GM19372 (cell line): ENCODE data around the gene RNF166.
A peak's percentile ranks its signal among the peaks of the same experiment; 100 is the strongest.

Experiments used
- ATAC-seq: cut with Tn5 transposase; IDR thresholded peaks from one replicate; pipeline ENCODE4 v1.9.1; 2021; ENCODE audit warnings: mild to moderate bottlenecking, low read depth, moderate library complexity; ENCODE audit not compliant: unreplicated experiment

Gene RNF166, protein sequence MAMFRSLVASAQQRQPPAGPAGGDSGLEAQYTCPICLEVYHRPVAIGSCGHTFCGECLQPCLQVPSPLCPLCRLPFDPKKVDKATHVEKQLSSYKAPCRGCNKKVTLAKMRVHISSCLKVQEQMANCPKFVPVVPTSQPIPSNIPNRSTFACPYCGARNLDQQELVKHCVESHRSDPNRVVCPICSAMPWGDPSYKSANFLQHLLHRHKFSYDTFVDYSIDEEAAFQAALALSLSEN

DNA sequence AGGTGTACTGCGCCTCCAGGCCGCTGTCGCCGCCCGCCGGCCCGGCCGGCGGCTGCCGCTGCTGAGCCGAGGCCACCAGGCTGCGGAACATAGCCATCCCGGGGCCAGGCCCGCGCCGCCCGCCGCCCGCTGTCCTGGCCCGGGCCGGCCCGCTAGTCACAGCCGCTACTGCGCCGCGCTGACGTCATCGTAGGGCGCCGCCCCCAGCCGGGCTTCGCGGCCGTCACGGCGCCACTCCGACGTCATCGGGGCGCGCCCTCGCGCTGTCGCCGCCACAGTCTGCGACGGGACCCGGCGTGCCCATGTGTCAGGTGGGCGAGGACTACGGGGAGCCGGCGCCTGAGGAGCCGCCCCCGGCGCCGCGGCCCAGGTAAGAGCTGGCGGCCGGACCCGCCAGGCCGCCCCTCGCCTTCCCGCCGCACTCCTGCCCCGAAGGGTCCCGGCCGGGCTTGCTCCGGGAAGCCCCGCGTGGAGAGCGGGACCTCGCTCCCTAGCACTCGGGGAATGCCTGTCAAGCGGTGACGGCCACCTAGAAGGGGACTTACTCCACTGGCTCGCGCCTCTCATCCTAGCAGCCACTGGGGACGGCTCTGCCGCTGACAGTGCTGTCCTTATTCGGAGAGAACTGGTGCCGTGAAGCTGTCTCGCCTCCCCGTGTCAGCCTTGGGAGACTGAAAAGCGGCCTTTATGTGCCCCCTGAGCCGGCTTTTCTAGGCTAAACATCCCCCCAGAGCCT is at the start of gene RNF166, which contains the start of gene CTU2:
RNF166 (minus strand) TSS at position 180 of the 736 bp plus-strand sequence; CDS start at position 97, 83 bp downstream.
CTU2 (plus strand) TSS at position 275 of the 736 bp plus-strand sequence; CDS start at position 303, 28 bp downstream.
- ATAC-seq = peak; percentile 77

- no peak for ATAC-seq
These were observed 48.9 kb upstream of the RNF166 start for GRCh38 chr16:88754912-88755744.

DNA sequence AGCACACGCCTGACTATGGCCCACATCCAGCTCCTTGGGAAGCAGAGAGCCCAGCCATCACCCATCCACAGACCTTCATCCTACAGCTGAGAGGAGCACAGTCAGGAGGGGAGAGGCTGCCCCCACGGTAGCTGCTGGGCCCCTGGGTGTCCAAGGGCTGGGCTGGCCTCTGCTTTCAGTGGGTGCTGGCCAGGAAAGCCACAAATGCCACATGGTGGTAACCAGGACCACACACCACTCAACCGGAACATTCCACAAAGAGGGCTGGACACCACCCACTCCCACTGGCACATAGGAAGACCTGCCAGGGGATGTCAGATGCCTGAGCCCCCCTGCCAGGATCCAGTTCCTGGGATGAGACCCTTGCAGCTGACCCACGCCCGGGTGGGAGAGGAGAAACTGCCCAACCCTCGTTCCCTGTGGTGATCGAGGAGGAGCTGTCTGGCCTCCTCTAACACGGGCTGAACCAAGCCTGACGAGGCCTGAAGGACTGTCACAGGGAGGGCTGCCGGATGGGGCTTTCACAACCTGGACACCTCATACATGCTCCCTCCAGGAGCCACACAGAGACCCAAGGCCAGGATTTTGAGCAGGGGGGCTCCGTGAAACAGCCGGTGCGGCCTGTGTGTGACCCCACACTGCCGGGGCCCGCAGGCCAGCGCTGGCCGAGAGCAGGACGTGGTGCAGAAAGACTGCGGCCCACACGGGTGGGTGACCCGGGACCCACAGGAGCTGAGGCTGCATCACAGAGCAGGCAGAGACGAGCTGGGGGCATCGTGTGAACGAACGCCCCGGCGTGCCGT is 48.1 kb upstream of the RNF166 start:
- ATAC-seq = no peak

GRCh38 chr16:88753602-88754001 is 47.4 kb upstream of the RNF166 start:
- no peak for ATAC-seq

GRCh38 chr16:88753191-88753590 is 47.0 kb upstream of the RNF166 start:
- ATAC-seq = no peak

- ATAC-seq = no peak
These were observed 46.3 kb upstream of the RNF166 start for GRCh38 chr16:88752386-88753002.

- ATAC-seq = no peak
These were observed 44.6 kb upstream of the RNF166 start for GRCh38 chr16:88750854-88751253.

DNA sequence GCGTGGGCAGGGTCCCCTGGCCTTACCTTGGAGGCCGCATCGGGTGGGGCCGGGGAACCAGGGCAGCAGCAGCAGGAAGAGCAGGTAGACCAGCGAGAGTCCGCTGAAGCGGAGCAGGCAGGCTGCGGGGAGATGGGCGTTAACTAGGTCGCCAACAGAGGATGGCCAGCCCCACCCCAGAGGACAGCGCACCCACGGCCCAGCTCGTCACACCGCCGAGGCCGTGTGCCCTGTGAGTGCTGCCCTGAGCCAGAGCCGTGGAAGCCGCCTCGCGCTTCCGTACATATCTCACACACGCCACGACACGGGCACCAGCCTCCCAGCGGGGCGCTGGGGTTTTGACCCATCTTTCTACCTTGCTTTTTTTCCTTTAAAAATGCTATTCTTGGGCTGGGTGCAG is 43.1 kb upstream of the RNF166 start:
- no peak for ATAC-seq

GRCh38 chr16:88748364-88748763 is 42.2 kb upstream of the RNF166 start:
- no peak for ATAC-seq

GRCh38 chr16:88747588-88748301 is 41.5 kb upstream of the RNF166 start:
- ATAC-seq = no peak

- ATAC-seq = no peak
These were observed 40.3 kb upstream of the RNF166 start for GRCh38 chr16:88746506-88746905.

DNA sequence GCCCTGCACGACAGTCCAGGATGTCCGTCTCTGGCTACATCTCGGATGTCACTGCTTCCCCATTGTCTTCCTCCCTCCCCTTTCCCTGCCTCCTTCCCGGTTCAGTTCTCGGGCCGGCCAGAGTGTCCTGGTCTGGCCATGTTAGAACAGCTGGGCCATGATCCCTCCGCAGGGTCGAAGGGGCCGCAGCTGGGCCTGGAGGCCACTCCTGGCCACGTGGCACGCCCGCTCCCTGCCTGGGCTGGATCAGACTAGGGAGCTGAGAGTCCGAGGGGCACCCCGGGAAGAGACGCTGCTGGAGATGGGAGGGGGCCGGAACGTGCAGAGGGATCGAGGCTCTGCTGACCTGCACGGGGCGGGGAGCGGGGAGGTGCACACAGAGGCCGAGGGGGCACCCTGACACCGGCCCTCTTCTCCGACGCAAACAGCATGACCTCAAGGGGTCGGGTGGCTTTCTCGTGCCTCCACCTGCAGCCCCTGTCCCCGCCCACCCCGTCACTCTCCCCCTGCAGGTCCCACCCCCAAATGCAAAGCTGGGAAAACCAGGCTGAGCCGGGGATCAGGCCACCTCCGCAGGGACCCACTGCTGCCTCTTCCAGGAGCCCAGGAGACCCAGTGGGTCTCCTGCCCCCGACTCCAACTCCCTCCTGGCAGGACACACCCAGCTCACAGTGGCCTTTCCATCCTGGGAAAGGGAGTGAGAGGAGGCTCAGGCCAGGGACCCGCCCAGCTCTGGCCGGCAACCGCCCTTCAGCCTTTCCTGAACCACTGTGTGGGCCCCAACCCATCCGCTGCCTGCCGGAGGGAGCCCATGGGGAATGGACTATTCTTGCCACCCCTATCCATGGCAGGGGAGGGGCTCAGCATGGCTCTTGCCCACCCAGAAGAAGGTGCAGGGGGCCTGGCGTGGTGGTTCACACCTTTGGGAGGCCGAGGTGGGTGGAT is 38.6 kb upstream of the RNF166 start:
- ATAC-seq = no peak

- ATAC-seq = no peak
These were observed 37.7 kb upstream of the RNF166 start for GRCh38 chr16:88743693-88744576.

- no peak for ATAC-seq
These were observed 36.8 kb upstream of the RNF166 start for GRCh38 chr16:88742896-88743605.

- no peak for ATAC-seq
These were observed 35.2 kb upstream of the RNF166 start for GRCh38 chr16:88741368-88741767.

DNA sequence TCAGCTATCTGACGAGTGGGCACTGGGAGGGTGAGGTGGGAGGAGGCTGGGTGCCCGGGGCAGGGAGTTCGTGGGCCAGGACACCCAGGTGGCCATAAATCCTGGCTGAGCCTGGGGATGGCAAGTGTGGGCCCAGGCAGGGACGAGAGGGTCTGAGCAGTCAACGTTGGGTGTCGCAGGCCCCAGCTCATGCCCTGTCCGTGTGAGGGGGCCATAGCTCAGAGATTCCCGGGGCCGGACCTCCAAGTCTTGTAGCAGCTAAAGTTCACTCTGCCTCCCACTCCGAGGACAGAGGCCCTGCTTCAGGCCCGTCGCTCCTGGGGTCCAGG is 34.5 kb upstream of the RNF166 start:
- ATAC-seq = no peak
